HEK293 (cell line): ENCODE measurements around the gene NSL1.

Experiments used
- ATF2 ChIP-seq: fragments of 450-650 bp; formaldehyde crosslinking; IDR thresholded peaks from 2 replicates; pipeline ENCODE4 v1.5.1; 2016; ENCODE audit warnings: missing biosample characterization, missing genetic modification characterization, low read depth
- BCL11A ChIP-seq: fragments of 450-650 bp; formaldehyde crosslinking; IDR thresholded peaks from 2 replicates; pipeline ENCODE4 v1.5.1; 2016; ENCODE audit warnings: low read depth, missing biosample characterization, missing genetic modification characterization
- GFI1B ChIP-seq: fragments of 450-650 bp; formaldehyde crosslinking; IDR thresholded peaks from 2 replicates; pipeline ENCODE4 v1.5.1; 2016; ENCODE audit warnings: missing biosample characterization, missing genetic modification characterization
- GLI2 ChIP-seq: fragments of 450-650 bp; formaldehyde crosslinking; IDR thresholded peaks from 2 replicates; pipeline ENCODE4; 2017; ENCODE audit warnings: missing biosample characterization, missing genetic modification characterization, low read depth, borderline replicate concordance
- GLI4 ChIP-seq: fragments of 450-650 bp; formaldehyde crosslinking; IDR thresholded peaks from 2 replicates; pipeline ENCODE4 v1.5.1; 2016; ENCODE audit warnings: missing biosample characterization, missing genetic modification characterization
- INSM2 ChIP-seq: fragments of 450-650 bp; formaldehyde crosslinking; IDR thresholded peaks from 2 replicates; pipeline ENCODE4 v1.5.1; 2016; ENCODE audit warnings: missing biosample characterization, missing genetic modification characterization
- KLF10 ChIP-seq: fragments of 450-650 bp; IDR thresholded peaks from 2 replicates; pipeline ENCODE4 v1.5.1; 2018; ENCODE audit warnings: missing biosample characterization, mild to moderate bottlenecking, missing genetic modification characterization
- KLF9 ChIP-seq: fragments of 450-650 bp; formaldehyde crosslinking; IDR thresholded peaks from 2 replicates; pipeline ENCODE4 v1.5.1; 2016; ENCODE audit warnings: missing biosample characterization, missing genetic modification characterization, low read depth
- MZF1 ChIP-seq: fragments of 450-650 bp; formaldehyde crosslinking; IDR thresholded peaks from 2 replicates; pipeline ENCODE4 v1.5.1; 2017; ENCODE audit warnings: missing biosample characterization, missing genetic modification characterization, borderline replicate concordance
- PRDM2 ChIP-seq: fragments of 450-650 bp; formaldehyde crosslinking; IDR thresholded peaks from 2 replicates; pipeline ENCODE4 v1.5.1; 2016; ENCODE audit warnings: missing biosample characterization, missing genetic modification characterization, borderline replicate concordance
- SCRT1 ChIP-seq: fragments of 450-650 bp; formaldehyde crosslinking; IDR thresholded peaks from 2 replicates; pipeline ENCODE4 v1.5.1; 2016; ENCODE audit warnings: missing biosample characterization, missing genetic modification characterization, borderline replicate concordance
- SP2 ChIP-seq: fragments of 450-650 bp; formaldehyde crosslinking; IDR thresholded peaks from 2 replicates; pipeline ENCODE4 v1.5.1; 2016; ENCODE audit warnings: missing biosample characterization, missing genetic modification characterization
- YY1 ChIP-seq: fragments of 450-650 bp; formaldehyde crosslinking; IDR thresholded peaks from 2 replicates; pipeline ENCODE4 v1.5.1; 2018; ENCODE audit warnings: missing biosample characterization, missing genetic modification characterization
- YY2 ChIP-seq: fragments of 450-650 bp; formaldehyde crosslinking; IDR thresholded peaks from 2 replicates; pipeline ENCODE4 v1.5.1; 2016; ENCODE audit warnings: missing biosample characterization, missing genetic modification characterization
- ZNF214 ChIP-seq: fragments of 450-650 bp; formaldehyde crosslinking; IDR thresholded peaks from 2 replicates; pipeline ENCODE4 v1.5.1; 2017; ENCODE audit warnings: missing biosample characterization, mild to moderate bottlenecking, missing genetic modification characterization, borderline replicate concordance
- ZNF280C ChIP-seq: fragments of 450-650 bp; formaldehyde crosslinking; IDR thresholded peaks from 2 replicates; pipeline ENCODE4 v1.5.1; 2016; ENCODE audit warnings: missing biosample characterization, missing genetic modification characterization
- ZNF350 ChIP-seq: fragments of 450-650 bp; formaldehyde crosslinking; IDR thresholded peaks from 2 replicates; pipeline ENCODE4 v1.5.0; 2017; ENCODE audit warnings: missing biosample characterization, mild to moderate bottlenecking, missing genetic modification characterization
- ZNF37A ChIP-seq: fragments of 450-650 bp; IDR thresholded peaks from 2 replicates; pipeline ENCODE4 v1.5.1; 2018; ENCODE audit warnings: missing biosample characterization, missing genetic modification characterization
- ZNF404 ChIP-seq: fragments of 450-650 bp; formaldehyde crosslinking; IDR thresholded peaks from 2 replicates; pipeline ENCODE4 v1.5.1; 2017; ENCODE audit warnings: missing biosample characterization, missing genetic modification characterization
- ZNF555 ChIP-seq: fragments of 450-650 bp; formaldehyde crosslinking; conservative IDR thresholded peaks from 2 replicates; pipeline ENCODE4 v1.5.1; 2017; ENCODE audit warnings: missing biosample characterization, mild to moderate bottlenecking, missing genetic modification characterization, inconsistent platforms
- ZNF561 ChIP-seq: fragments of 450-650 bp; IDR thresholded peaks from 2 replicates; pipeline ENCODE4 v1.5.1; 2018; ENCODE audit warnings: missing biosample characterization, missing genetic modification characterization, borderline replicate concordance
- ZNF585B ChIP-seq: fragments of 450-650 bp; formaldehyde crosslinking; IDR thresholded peaks from 2 replicates; pipeline ENCODE4 v1.5.1; 2016; ENCODE audit warnings: missing biosample characterization, missing genetic modification characterization
- ZNF626 ChIP-seq: fragments of 450-650 bp; sonication (Bioruptor Pico); formaldehyde crosslinking; IDR thresholded peaks from 2 replicates; pipeline ENCODE4 v1.5.1; 2018; ENCODE audit warnings: missing biosample characterization, missing genetic modification characterization, inconsistent platforms
- ZNF792 ChIP-seq: fragments of 450-650 bp; formaldehyde crosslinking; IDR thresholded peaks from 2 replicates; pipeline ENCODE4 v1.5.1; 2016; ENCODE audit warnings: missing biosample characterization, missing genetic modification characterization
- TF ChIP-seq, protein P1 (sequence below): fragments of 450-650 bp; formaldehyde crosslinking; IDR thresholded peaks from 2 replicates; pipeline ENCODE4 v1.5.1; 2016; ENCODE audit warnings: missing biosample characterization, missing genetic modification characterization

NSL1 gene

DNA sequence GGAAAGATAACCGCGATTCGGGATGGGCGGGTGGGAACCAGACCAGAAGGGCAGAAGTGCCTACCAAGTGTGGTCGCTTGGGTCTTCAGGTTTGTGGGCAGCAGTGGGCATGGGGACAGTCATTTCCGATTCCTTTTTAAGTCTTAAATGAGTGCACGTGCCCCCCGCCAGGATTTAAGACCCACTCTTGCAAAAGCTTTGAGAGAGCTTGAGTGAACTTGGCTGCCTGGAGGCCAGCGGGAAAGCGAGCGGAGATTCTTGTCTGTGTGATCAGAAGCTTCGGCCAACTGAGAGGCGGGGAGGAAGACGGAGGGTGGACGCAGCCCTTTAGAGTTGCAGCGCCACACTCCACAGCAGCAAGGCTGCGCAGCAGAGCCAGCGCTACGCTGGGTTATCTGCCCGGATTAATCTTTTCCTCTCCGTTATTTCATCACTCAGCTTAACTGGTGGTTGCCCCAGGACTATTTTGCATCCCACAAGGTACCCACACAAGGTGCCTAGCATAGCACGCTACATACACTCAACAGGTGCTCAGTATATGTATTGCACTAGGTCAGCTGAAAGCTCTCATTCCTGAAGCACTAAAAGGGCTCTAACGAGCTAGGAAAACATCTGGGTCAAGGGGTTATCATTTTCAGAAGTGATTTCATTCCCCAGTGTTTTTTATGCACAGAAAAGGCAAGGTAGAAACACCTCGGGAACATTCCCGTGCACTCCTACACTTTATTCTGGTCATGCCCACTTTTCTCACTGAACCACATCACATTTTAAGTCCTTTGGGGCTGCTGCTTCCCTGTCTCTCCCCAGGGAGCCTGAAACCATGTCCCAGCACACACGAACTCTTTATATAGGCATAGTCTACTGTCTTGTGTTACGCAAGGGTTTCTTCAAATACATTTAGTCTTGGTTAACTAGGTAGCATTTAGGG is 90.4 kb downstream of the NSL1 start (continued):
- TF ChIP-seq GLI4 (tag by site-specific recombination) (no peak), KLF9 (tag by site-specific recombination) (no peak), PRDM2 (tag by site-specific recombination) (no peak), SCRT1 (peak; percentile 99), ZNF214 (tag by site-specific recombination) (no peak), SP2 (tag by site-specific recombination) (no peak), ZNF37A (no peak), ATF2 (tag by site-specific recombination) (no peak), ZNF555 (tag by site-specific recombination) (no peak), BCL11A (no peak), MZF1 (tag by site-specific recombination) (no peak), ZNF280C (tag by site-specific recombination) (no peak), ZNF350 (tag by site-specific recombination) (no peak), ZNF585B (tag by site-specific recombination) (no peak), INSM2 (tag by site-specific recombination) (no peak), ZNF561 (tag by site-specific recombination) (no peak), KLF10 (tag by site-specific recombination) (no peak), ZNF626 (tag by site-specific recombination) (no peak), GFI1B (tag by site-specific recombination) (no peak), ZNF404 (tag by site-specific recombination) (no peak), ZNF792 (tag by site-specific recombination) (0 out of 2 replicates have a peak, but pooled peaks have one; percentile 19), GLI2 (tag by site-specific recombination) (no peak), YY1 (tag by site-specific recombination) (no peak), YY2 (tag by site-specific recombination) (no peak)
- TF ChIP-seq, protein P1, sequence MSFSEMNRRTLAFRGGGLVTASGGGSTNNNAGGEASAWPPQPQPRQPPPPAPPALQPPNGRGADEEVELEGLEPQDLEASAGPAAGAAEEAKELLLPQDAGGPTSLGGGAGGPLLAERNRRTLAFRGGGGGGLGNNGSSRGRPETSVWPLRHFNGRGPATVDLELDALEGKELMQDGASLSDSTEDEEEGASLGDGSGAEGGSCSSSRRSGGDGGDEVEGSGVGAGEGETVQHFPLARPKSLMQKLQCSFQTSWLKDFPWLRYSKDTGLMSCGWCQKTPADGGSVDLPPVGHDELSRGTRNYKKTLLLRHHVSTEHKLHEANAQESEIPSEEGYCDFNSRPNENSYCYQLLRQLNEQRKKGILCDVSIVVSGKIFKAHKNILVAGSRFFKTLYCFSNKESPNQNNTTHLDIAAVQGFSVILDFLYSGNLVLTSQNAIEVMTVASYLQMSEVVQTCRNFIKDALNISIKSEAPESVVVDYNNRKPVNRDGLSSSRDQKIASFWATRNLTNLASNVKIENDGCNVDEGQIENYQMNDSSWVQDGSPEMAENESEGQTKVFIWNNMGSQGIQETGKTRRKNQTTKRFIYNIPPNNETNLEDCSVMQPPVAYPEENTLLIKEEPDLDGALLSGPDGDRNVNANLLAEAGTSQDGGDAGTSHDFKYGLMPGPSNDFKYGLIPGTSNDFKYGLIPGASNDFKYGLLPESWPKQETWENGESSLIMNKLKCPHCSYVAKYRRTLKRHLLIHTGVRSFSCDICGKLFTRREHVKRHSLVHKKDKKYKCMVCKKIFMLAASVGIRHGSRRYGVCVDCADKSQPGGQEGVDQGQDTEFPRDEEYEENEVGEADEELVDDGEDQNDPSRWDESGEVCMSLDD (tag by site-specific recombination): no peak
